ENCODE data around the gene AVEN.

Gene AVEN

DNA sequence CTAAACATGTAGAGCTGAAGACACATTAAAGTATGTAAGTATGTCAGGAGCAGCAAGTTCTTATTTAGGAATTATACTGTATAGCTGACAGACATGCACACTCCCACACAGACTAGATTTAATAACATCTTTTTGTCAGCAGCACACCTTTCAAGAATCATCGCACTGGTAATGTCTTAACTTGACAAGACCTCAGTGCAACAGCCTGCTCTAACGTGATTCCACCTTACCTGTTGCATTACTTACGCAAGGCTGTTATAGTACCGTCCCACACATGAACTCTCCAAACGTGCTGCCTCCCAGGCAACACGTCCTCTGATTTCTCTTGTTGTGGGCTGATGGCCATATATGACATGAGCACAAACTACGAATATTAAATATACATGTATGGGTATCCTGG is 58.8 kb downstream of the AVEN start:
- no peak for DNase-seq

DNA sequence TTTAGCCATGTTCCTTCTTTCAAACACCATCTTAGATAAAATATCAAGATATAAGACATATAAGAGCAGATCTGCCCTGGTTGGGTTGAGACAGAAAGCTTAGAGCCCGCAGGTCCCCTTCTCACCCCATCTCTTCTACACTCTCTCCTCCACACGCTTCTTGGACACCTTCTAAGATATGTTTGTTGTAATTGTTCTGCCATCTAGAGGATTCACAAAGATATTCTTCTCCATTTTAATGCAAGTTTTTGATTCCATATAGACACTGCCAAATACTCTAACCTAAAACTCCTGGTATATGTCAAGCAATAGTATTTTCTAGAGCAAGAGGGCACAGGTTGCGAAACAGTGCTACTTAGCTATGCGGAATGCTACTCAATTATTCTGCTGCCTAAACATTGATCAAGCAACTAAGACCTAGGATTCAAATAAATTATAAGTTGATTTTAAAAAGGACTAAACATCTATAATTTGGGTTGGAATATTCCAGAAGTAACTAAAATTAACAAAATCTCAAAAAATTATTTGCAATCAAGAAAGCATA is 63.9 kb downstream of the AVEN start:
- peak; percentile 3 for DNase-seq

DNA sequence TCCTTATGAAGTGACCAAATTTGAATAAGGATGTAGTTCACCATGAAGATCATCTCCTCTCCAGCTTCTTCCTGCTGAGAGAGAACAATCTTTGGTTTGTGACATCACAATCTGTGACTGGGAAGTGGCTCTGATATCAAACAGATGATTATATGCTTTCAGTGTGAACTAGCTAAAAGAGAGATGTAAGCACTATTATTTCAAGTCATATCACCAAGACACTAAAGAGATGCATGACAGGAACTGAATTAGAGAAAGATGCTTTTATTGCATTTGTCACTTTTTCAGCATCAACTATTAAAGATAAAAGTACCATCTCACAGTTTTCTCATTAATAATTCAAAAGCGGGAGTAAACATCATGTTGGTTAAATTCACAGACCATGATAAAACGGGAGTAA is 67.2 kb downstream of the AVEN start:
- no peak for DNase-seq

DNA sequence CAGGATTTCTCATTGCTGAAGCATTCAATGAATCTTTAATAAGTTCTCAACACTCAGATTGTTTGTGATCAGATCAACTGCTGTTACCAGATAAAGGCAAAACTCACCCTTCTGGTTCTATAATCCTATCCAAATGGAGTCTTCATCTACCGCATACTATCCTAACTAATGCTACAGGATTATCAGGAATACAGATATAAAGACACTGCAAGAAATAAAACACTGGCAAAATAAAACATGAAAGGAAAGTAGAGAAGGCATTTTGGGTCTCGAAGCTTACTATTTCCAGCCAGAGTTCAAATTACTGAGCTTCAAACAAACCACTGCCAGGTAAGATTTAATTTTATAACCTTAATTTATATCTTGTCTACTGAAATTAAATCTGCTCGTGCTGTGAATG is 70.2 kb downstream of the AVEN start:
- no peak for DNase-seq

DNA sequence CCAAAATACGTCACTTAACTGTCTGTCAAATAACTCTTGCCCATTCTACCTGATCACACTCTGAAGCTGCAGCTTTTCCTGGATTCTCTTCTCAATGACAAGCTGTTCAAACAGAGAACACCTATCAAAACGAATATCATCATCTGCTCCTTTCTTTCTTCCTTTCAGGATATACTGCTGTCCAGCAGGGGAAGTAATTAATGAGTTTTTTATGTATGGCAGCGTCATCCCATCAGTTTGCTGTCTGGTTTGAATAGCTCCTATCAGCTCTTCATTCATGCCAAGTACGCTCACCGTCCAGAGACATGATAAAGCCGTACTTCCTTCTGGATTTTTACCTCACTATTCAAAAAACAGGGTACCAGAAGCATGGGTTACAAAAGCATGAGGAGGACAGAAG is 70.8 kb downstream of the AVEN start, which contains the start of gene CHRM5:
Gene CHRM5 (plus strand): TSS at position 274 of the 400 bp plus-strand sequence. CDS start 94,221 bp downstream, outside the sequence.
- DNase-seq: peak; percentile 61

DNA sequence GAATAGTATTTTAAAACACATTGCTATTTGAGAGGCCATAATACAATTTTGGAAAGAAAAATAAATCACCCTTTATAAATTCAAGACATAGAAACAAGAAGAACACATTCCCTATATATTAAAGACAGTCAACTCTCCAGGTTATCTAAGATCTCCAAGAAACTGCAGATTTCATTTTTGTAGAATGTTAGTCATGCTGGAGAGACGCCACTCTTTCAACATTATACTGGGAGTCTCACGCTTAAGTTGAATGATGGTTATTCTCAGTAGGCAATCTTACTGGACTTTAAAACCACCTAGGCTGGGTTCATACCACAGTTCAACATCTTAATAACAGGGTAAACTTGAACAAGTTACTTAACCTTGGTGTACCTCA is 74.4 kb downstream of the AVEN start:
- no peak for DNase-seq

DNA sequence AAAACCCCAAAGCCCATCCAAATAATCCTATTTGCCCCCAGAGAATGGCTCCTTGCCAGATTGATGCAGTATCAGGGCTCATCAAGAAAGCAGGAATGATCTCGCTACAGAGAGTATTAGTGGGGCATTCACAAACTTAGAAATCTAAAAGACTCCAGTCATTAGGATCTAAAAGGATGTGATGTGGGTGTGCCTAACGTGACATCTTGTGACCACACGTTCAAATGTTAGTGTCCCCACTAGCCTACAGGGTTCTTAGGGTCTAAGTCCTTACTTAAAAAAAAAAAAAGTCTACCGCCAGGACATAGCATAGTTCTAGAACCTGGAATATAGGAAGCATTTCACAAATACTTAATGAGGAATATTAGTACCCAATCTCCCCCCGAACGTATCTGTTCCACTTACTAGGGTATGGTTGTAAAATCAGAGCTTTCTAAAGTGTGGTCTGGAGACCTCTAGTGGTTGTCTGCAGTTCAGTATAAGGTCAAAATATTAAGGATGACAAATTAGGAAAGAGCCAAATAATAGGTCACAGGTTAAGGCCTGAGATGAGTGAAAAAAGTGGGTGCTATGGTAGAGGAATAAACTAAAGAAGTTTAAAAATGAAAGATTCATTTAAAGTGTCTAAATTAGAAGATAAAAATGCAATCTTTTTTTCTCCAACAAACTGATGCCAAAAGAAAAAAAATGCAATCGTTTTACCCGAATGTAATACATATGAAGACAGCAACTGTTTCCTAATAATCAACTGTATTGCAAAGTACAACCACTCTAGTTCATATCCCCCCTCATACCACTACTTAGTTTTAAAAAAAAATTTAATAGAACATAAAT is 75.0 kb downstream of the AVEN start:
- peak; percentile 47 for DNase-seq

DNA sequence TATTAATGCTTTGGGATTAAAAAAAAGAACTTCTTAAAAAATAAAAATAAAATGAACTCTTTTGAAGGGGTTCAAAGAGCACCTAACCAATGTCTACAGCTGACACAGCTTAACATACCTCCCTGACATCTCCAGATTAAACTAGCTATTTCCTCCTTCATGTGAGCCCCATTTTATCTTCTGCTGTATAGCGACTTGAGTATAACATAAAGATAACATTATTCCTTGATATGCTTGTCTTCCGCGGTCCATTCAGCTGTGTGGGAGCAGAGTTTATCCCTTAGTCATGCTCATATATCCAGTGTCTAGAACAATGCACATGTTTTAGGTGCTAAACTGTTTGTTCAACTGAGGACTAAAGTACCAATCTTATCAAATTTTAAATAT is 78.5 kb downstream of the AVEN start:
- no peak for DNase-seq

DNA sequence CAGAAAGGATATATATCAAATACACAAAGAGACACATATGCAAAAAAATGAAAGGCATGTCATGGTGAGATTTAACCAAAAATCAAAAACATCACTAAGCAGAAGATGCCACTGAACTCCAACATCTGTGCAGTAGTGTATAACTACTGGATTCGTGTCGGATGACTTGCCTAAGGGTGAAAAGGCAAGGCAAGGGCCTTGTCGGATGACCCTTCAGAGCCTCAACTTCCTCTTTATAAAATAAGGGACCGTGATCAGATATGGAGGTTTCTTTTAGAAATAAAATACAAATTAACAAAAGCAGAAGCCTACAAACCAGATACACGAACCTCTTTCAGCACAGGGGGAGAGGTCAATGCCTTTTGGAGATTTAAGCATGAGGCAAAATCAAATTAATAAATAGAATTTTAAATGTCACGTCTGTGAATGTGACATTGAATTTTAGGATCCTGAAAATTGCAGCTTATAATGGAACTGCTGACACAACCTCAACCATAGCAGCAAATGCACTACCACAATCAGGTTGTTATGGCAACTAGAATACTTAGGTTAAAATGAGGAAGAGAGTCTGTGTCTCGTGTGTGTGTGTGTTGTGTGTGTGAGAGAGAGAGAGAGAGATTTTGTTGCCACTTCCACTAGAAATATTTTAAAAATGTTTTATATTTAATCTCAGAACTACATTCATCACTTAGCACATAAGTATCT is 79.0 kb downstream of the AVEN start:
- peak; percentile 2 for DNase-seq

DNA sequence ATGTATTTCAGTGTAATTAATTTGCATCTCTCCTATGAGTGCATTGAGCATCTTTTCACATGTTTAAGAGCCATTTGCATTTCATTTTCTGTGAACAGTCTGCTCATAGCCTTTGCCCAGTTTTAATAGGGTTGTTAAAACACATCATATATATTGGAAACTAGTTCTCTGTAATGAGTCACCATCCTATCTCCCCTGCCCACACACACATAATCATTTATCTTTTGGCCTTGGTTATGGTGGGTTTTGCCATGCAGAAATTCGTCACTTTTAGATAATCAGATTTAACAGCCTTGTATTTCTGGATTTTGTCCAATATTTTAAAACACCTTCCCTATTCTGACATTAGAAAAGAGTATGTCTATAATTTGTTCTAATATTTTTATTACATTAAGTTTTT is 82.6 kb downstream of the AVEN start:
- no peak for DNase-seq

DNA sequence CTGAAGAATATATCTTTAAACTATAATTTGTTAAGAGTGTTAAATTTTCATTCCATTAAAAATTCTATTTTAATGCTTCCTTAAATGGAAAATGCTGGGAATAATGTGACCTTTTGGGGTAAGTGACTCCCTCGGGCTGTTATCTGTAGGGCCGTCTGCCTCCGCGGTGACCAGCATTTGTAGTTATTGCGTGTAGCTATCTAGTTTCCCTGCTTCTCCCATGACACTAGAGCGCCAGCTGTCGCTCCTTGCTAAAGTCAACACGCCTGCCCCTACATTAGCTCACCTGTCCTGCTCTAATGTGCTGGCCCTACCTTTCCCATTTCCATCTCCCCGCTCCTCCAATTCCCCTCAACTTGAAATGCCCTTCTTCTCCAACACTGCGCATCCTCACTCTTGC is 83.1 kb downstream of the AVEN start:
- peak; percentile 92 for DNase-seq

DNA sequence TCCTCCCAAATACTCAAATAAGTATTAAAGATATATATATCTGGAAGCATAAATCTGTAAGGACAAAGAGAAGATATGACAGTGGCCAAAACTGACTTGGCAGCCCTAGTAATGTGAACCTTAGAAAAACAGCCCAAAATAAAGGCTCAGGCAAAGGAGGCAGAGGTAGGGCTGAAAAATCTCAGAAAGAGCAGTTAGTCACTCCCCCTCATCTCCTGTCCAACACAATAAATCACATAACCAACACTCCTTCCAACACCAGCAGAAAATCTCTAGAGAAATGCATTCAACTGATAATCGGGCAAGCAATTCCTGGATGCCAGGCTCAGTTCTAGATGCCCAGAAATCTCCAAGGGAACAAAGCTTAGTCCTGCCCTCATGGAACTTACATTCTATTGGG is 92.9 kb downstream of the AVEN start:
- no peak for DNase-seq

DNA sequence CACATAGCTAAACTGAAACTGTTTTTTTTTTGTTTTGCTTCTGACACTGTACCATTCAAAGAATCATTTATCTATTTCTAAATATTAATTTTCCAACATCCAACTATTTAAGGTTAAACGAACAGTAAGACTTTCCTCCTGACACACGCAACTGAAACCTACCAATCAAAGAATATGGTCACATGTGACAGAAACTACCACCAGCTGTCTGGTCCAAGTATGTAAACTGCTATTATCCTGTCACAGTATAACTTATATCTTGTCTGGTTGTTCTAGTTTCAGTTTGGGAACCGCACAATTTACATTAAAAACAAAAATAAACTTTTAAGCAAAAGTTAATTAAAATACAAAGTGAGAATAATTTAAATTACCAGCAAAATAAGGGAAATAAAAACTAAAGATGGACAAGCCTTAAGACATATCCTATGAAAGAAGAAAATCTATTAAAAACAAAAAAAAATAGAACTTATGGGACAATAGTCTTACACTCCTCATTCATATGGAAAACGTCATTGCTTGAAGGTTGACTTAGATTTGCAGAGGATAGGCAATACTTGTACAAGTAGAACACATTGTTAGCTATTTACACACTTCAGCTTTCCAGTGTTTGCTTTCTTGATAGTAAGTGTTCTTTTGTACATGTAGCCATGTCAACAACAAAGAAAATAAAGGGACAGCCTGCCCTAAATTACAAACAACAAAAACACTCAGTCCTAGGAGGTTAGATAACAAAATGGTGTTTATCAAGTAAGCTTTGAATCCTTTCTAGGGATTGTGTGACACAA is 97.5 kb downstream of the AVEN start:
- DNase-seq: peak; percentile 93

DNA sequence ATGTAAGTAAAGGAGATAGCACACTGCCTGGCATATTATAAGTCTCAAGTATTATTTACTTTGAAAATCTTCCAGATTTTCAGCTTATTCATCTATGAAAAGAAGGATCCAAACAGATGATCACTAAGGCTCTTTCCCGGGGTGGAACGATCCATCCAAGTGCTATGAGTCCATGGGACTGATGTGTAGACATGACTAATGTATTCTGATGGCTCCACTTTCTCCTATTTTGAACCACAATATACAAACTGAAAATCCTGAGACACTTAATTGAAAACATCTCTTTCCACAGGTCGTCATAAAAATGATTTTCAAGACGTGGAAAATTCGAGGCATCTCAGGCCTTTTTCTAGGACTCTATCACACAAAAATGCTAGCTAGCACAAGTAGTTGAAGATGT is 104.1 kb downstream of the AVEN start:
- DNase-seq: no peak

DNA sequence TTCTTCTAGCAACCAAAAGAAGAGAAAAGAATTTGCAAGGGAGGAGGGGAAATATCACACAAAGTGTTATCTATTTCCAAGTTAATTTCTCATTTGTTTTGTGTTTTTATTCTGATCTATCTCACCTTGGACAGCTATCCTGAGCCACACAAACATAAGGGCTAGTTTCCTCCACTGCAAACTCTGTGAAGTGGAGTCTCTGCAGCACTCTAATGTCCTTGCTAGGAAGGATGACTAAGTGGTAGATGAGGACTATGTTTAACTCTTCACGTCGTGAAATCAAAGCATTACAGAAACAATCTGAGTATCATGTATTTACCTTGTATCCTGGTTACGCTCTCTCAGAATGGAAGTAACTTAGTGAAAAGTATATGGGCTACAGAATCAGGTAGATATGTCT is 104.6 kb downstream of the AVEN start:
- DNase-seq: peak; percentile 43

DNA sequence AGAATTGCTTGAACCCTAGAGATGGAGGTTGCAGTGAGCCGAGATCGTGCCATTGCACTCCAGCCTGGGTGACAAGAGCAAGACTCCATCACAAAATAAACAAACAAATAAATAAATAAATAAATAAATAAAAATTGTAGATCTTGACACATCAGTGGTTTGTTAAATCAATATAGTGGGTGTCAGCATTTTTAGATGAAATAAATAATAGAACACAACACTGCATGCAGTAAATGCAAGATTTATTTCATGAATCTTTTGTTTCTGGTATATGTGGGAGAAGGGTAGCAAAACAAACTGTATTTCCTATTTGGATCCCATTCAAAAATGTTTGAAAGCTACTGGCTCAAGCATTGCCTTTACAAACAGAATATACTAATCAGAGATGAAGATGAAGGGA is 106.3 kb downstream of the AVEN start:
- no peak for DNase-seq

DNA sequence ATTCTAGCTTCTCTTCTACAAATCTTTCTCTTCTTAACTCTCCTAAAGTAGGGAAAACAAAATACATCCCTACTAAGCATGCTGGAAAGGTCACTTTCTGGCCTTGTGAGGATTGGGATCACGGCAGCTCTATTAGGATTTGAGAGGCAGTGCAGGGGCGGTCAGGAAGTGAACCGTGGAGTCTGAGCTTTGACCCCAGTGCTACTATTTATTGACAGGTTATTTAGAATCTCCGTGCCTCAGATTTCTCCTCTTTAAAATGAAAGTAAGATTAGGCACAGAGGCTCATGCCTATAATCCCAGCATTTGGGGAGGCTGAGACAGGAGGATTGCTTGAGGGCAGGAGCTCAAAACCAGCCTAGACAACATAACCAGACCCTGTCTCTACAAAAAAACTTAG is 112.7 kb downstream of the AVEN start:
- DNase-seq: no peak

DNA sequence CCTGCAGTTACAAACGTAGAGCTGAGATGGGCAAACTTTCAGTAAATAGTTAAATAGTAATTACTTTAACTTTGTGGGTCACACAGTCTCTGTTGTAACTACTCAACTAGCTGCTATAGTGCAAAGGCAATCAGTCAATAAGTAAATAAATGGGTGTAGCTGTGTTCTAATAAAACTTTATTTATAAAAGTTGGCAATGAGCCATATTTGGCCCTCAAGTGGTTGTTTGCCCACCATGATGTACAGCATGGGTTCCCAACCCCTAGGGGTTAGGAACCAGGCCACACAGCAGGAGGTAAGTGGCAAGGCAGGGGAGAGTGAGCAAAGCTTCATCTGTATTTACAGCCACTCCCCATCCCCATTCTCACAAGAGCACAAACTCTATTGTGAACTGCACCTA is 115.6 kb downstream of the AVEN start:
- no peak for DNase-seq

DNA sequence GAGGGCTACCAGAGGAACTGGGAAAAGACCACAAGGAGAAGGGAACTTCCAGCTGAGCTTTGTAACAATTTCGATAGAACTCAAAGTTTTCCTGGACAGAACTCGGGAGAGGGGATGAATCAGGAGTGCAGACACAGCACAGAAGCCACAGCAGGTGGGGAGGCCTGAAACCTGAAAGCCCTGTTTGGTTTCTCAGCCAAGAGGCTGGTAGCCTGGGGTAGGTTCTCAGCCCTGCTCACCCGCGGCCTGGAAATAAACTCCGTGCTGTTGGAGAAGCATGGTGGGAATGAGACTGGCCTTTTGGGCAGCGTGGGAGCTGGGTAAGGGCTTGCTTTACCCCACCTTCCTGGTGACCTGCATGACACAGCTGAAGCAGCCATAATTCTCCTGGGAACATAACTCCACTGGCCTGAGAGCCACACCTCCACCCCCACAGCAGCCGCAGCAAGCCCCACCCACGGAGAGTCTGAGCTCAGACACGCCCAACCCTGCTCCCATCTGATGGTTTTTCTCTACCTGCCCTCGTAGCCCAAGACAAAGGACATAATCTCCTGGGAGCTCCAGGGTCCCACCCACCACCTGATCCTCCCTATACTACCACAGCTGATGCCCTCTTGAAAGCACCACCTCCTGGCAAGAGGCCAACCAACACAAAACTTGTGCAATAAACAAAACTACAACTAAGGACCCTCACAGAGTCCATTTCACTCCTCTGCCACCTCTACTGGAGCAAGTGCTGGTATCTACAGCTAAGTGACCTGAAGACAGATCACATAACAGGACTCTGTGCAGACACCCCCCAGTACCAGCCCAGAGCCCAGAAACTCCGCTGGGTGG is 123.2 kb downstream of the AVEN start:
- no peak for DNase-seq

DNA sequence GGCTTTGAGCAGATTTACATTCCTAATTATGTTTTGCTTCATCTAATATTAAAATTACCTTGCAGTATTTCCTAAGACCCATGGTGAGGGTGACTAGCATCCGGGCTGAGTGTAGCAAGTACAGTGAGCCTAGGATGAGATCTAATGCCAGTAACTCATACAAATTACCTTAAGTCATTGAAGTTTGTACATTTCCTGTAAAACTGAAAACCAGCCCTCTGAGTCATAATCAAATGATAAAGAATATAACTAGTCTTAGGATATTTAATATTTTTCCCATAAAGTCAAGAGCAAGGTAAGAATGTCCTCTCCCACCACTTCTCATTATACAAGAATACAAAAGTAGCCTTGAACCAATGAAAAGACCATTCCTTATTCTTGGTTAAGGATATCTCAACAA is 125.5 kb downstream of the AVEN start:
- DNase-seq: no peak

DNA sequence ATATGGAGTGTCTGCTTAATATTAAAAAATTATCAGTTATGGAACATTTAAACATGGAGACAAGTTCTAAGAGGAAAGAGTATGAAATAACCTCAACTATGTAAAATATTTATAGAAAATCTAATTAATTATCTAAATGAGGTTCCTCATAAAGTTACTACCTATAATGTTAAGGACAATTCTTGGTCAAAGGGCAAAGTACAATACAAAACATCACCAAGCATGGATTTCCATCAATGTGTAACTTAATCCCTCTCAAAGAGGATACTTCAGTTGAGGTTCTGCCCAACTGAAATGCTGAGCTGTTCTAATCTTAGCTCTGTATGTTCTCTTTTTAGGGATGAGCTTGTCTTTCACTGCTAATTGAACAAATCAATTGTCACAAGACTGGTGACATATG is 126.7 kb downstream of the AVEN start:
- peak; percentile 39 for DNase-seq

DNA sequence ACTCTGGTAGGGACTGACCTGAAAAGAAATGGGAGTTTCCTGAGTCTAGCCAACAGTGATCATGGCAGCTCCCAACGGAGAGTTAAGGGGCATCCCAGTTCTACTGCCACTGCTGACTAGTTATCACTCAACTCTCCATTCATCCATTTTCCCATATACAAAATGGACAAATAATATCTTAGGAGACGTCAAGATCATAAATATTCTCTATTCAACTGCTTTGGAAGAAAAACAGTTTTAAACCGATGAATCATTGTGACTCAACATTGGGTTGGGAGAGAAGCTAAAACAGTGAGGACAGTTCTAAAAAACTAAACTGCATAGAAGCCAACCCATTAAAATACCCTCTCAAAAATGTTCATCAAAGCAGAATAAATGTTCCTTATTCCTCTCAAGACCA is 128.3 kb downstream of the AVEN start:
- no peak for DNase-seq

DNA sequence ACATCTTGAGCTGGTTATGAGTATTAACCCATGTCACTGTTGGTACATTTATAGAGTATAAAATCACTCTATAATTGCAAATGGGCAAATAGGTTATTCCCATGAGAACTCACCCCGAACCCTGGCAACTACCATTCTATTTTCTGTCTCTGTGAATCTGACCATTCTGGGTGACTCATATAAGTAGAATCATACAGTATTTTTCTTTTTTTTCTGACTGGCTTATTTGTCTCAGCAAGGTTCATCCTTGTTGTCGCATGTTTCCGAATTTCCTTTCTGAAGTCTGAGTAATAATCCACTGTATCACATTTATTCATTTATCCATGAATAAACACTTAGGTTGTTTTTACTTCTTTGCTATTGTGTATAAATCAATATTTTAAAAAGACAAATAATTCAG is 130.6 kb downstream of the AVEN start:
- no peak for DNase-seq

All from DMS53 (cell line).